Mammary epithelial cell (primary cell): ENCODE results near the gene NEK6.

Experiments
- EZH2 ChIP-seq: IDR thresholded peaks from 2 replicates; pipeline ENCODE4 v1.6.1; 2012; ENCODE audit warnings: low read length, inconsistent platforms, borderline replicate concordance
- TF ChIP-seq, protein P1 (sequence below), 2 donors: IDR thresholded peaks in 1 of 2; conservative IDR thresholded peaks in 1 of 2; 2 replicates each; pipeline ENCODE4 v1.5.1; 2011 to 2012; ENCODE audit warnings: inconsistent platforms in 2 of 2, low read length in 2 of 2, mild to moderate bottlenecking in 2 of 2, control low read depth in 1 of 2, low read depth in 1 of 2; ENCODE audit not compliant: insufficient read depth in 1 of 2; ENCODE audit errors: extremely low read depth in 1 of 2

DNA sequence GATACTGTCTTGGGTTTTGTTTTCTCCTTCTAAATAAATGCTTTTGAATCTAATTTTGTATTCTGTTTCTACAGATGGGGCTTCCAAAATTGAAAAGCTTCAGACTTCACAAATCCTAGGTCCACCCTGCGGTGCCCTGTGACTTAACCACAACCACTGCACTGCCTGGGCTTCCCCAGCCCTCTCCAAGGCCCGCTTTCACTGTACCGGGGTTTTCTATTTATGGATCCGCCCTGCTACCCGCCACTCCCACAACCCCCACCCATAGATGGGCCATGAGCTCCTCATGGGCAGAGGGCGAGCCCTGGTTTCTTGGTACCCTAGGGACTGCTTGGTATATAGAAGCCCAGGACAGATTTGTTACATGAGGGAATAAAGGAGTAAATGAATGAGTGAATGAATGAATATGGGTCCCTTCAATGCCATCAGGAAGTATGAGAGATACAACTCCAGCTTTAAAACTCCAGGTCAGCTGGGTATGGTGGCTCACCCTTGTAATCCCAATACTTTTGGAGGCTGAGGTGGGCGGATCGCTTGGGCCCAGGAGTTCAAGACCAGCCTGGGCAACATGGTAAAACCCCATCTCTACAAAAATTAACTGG, 39.8 kb upstream of the NEK6 start:
- TF ChIP-seq, protein P1, sequence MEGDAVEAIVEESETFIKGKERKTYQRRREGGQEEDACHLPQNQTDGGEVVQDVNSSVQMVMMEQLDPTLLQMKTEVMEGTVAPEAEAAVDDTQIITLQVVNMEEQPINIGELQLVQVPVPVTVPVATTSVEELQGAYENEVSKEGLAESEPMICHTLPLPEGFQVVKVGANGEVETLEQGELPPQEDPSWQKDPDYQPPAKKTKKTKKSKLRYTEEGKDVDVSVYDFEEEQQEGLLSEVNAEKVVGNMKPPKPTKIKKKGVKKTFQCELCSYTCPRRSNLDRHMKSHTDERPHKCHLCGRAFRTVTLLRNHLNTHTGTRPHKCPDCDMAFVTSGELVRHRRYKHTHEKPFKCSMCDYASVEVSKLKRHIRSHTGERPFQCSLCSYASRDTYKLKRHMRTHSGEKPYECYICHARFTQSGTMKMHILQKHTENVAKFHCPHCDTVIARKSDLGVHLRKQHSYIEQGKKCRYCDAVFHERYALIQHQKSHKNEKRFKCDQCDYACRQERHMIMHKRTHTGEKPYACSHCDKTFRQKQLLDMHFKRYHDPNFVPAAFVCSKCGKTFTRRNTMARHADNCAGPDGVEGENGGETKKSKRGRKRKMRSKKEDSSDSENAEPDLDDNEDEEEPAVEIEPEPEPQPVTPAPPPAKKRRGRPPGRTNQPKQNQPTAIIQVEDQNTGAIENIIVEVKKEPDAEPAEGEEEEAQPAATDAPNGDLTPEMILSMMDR (conservative IDR thresholded peaks at IDR 0.05 in 1 of 2, IDR thresholded peaks at IDR 0.05 in 1 of 2; ENCODE audit: extremely low read depth in 1 of 2, insufficient read depth in 1 of 2, low read depth in 1 of 2, low read length in 2 of 2) = no peak
- TF ChIP-seq EZH2 = no peak
